GM18505 (cell line): ENCODE measurements around the gene ACY1.

Experiments
- ATAC-seq: cut with Tn5 transposase; IDR thresholded peaks from one replicate; pipeline ENCODE4 v1.9.1; 2021; ENCODE audit not compliant: unreplicated experiment
- POLR2A ChIP-seq: IDR thresholded peaks from 4 replicates; pipeline ENCODE4 v1.6.1; 2011; ENCODE audit warnings: borderline replicate concordance; ENCODE audit not compliant: insufficient read depth, insufficient read length; ENCODE audit errors: extremely low read depth

The ACY1 gene

DNA sequence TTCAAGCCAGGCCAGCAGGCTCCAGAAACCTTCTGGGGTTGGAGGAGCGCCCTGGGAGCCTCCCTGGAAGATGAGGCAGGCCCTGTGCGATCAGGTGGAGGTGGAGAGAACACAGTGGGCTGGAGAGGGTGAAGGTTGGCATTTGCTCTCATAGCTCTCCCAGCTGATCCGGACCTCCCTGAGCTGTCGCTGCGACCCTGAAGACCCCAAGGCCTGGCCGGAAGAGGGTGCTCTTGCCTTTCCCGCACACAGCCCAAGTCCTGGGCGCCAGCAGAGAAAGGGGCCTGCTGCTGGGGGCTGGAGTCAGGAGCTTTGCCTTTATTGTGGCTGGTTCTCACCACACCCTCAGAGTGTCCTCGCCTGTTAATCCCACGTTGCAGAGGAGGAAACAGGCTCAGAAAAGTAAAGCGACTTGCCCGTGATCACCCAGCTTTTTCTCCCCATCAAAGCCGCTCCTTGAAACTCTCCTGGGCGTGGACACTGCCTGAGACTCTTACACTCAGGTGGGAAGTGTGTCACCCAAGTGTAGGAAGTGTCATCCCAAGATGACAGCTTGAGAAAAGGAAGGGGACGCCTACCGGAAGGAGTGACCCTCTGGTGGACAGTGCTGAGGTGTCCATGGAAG lies 20.9 kb downstream of the ACY1 start:
- no peak for TF ChIP-seq POLR2A
- ATAC-seq: no peak

DNA sequence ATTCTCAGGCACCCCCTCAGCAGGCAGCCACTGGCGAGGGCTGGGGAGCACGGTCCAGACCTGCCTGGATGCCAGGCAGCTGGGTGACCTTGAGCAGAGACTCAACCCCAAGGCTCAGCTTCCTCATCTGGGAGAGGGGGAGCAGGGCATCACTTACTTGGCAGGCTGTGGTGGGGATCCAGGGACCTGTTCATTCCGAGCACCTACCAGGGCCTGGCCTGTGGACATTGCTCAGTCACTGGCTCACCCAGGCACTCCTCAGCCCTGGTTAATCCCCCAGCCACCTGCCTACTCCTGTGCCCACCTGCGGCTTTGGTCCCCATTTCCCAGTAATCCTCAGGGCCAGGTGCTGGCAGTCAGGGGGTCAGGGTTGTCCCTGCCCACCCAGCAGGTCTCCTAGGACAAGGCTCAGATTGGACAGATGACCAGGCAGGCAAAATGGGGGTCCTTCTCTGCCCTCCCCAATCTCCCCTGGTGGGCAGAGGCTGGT lies 21.6 kb downstream of the ACY1 start:
- ATAC-seq: no peak

DNA sequence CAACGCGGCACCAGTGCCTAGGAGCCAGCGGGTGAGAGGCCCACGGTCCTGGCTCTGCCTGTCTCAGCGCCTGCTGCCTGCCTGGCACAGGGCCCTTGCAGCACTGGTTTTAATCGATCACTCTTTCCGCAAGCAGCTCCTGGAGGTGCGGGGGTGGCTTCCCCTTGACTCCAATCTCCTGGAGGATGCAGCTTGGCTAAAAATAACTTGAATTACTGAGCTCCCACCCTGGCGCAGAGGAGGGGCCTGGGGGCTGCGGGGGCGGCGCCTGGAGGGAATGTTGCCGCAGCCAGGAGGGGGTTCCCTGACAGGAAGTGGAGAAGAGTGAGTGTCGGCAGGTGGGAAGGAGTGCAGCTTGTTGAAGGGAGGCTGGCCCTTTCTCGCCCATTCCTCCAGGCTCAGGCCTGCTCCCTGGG lies 22.2 kb downstream of the ACY1 start:
- ATAC-seq: no peak
- TF ChIP-seq POLR2A: no peak

More for the DNA sequence above, 21.6 kb downstream of the ACY1 start:
- TF ChIP-seq POLR2A: no peak

DNA sequence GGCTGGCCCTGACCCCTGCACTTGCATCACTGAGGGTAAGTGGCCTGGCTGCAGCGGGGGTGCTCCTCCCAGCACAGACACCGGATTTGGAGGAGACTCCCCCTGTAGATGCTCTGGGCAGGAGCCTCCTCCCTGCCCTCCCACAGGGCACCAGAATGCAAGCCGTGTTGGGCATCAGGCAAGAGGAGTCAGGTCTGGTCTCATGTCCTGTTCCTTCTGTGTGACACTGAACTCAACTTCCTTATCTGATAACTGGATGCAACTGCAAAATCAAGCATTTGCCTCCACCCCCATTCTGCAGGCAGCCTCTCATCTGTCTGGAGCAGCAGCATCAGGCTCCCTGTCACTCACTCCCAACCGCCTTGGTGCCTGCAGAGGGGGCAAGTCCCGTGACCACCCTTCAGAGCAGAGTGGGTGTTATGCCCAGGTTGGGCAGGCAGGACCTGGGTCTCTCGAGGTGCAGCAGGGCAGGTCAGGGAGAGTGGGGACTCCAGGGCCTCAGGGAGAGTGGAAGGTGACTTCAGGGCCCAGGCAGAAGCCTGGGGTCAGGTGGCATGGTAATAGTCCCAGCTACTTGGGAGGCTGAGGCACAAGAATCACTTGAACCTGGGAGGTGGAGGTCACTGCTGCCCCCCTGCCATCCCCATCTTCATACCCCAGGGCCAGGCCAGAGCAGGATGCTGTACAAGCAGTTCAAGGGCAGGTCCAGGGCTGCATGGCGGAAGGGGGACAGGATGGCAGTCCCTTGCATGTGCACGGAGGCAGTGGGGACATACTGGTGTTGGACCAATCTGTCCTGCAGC lies 22.9 kb downstream of the ACY1 start:
- no peak for ATAC-seq
- no peak for TF ChIP-seq POLR2A

DNA sequence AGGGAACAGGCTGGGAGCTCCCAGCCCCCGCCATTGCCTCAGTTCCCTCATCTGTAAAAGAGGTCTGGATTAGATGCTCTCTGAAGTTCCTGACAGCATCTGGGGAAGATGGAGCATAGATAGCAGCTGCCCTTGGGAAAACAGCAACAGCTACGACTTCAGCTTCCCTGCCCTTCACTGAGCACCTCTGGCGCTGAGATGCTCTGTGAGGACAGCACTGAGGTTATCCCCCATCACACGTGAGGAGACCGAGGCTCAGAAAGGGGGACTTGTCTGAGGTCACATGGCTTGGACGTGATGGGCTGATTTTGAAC lies 23.4 kb downstream of the ACY1 start:
- ATAC-seq: no peak

DNA sequence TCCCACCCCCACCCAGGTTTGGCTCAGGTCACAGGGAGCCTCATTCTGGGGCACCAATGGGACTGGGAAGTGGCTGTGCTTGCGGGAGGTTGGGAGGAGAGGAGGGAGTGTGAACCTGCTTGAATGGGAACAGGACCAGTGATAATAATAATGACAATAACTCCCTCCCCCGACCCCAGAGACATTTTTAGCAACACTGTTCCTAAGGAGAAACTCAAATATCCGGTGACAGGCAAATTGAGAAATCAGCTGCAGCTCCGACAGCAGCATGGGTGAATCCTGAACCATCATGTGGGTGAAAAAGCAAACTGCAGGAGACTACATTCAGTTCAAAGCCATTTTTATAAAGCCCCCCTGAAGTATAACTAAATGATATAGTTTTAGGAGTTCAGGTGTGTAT lies 24.0 kb downstream of the ACY1 start:
- no peak for ATAC-seq
- TF ChIP-seq POLR2A: no peak

More for the DNA sequence above, 23.4 kb downstream of the ACY1 start:
- no peak for TF ChIP-seq POLR2A

DNA sequence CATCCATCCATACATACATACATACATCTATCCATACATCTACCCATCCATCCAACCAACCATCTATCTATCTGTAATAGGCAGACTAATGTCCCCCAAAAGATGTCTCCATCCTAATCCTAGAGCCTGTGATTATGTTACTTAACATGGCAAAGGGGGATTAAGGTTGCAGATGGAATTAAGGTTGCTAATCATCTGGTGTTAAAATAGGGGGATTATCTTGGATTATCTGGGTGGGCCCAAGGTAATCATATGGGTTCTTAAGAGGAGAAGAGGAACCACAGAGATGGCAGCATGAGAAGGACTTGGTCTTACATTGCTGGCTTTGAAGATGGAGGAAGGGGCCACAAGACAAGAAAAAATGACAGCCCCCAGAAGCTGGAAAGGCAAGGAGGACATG lies 27.1 kb downstream of the ACY1 start:
- ATAC-seq: no peak
- no peak for TF ChIP-seq POLR2A

DNA sequence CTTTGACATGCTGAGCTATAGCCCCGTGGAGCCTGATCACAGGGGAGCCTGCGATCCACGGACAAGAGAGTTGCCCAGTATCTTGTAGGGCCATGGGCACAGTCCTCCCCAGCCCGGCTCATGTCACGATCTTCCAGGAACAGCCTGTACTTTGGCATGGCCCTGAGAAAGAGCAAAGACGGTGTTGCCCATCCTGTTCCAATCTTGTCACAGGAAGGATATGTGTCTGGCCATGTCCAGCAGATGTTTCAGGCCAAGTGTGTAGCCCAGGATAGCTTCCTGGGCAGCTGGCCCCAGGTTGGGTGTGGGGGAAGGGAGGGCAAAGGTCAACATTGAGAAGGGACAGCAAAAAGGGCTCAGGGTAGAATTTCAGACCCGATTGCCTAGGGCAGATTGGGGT lies 29.4 kb downstream of the ACY1 start:
- TF ChIP-seq POLR2A: no peak
- ATAC-seq: no peak

DNA sequence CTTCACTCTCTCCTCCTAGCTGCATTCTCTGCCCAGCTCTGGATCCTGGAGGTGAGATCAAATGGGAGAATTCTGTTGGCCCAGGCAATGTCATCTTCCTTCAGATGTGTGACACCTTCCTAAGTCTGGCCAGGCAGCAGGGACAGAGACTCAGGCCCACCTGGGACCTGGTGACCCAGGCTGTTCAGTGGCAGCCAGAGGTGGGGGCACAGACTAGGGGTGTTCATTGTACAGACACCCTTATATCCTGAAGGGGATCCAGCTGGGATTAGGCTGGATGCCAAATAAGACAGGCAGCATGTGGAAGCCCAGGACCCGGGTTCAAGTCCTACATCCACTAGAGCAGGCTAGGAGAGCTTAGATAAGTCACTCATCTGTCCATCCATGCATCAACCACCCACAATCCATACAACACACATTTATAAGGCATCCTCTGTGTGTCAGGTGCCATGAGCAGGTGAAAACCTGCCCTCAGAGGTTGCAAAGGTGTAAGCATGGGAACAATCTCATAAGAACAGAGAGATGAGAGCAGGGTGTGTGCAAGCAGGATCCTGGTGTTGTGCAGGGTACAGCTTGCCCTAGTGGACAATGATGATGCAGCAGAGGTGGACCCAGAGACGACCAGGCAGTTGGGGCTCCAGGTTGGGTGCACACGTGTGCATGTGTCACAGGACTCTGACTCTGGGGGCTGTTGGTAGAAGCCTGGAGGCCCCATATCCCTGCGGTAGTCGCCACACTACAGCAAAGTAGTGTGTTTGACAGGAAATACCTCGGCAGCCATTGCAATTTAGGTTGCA lies 30.7 kb downstream of the ACY1 start:
- no peak for ATAC-seq
- TF ChIP-seq POLR2A: no peak

DNA sequence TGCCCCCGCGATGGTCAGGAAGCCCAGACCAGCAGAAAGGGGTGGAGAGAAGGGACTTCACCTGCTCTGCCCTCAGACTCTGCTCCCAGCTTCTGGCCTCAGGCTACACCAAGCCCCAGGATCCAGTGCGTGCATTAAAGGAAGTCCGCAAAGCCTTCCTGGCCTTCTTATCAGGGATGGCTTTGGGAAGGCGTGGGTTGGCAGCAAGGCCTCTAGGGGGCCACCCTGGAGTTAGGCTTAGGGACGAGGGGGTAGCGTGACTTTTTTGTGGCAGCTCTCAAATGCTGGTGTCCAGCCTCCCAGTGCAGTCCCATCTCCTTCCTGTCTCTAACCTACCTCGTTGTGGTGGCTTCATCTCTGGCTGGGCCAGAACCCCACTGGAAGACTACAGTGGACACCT lies 31.3 kb downstream of the ACY1 start:
- TF ChIP-seq POLR2A: no peak
- no peak for ATAC-seq

DNA sequence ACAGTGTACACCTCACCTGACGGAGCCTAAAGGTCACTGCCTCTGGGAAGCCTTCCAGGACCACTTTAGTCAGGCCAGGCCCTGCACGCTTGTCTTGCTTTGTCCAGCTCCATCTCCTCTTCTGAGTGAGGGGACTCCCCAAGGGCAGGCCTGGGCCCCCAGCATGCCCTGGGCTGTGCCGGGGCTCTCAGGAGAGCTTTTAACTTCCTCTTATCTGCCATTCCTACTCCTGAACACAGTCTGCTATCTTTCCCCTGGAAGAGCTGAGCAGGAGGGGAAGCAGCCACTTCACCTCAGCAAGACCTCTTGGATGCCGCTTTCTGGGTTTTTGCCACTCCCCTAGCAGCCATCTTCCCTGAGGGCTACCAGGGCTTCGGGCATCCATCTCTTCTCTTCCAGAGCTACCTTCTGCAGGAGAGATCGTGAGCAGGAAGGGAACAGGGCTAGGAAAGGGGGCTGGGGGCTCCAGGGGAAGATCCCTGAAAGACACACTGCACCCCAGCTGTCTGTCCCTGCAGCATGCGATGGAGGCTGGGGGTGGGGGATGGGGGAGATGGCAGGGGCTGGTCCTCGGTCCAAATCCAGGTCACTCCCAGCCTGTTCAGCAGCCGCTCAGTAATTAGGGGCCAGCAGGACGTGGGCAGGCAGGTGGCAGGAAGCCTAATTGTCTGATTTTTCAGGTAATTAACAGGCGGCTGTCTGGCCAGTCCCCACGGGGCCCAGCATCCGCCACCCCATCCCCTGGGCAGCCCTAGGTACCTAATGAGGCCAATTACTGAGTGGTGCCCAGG lies 32.3 kb downstream of the ACY1 start:
- no peak for TF ChIP-seq POLR2A
- ATAC-seq: no peak

DNA sequence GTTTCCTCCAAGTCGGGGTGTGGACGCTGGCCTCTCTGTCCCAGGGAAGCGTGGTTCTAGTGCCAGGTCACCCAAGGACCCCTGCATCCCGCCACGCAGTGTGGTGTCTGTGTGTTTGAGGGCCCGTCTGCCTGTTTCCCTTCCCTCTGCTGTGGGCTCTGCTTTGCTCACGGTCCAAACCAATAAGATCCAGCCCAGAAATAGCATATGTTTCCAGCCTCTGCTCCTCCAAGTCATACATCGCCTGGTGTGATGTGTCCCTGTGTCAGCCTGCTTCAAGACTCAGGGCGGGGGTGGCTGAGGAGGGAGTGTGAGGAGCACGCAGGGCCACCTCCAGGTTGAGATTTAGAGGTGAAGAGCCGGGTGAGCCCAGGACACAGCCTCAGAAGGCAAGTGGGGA lies 34.3 kb downstream of the ACY1 start:
- no peak for ATAC-seq
- no peak for TF ChIP-seq POLR2A
